Non-pigmented ciliary epithelial cell (primary cell): ENCODE results near the gene GPBP1.
A peak's percentile ranks its signal among the peaks of the same experiment; 100 is the strongest.

Experiments
- DNase-seq: peaks from one replicate; pipeline ENCODE4 v3.0.0-alpha.2; 2010; ENCODE audit warnings: low read depth

GPBP1 gene

DNA sequence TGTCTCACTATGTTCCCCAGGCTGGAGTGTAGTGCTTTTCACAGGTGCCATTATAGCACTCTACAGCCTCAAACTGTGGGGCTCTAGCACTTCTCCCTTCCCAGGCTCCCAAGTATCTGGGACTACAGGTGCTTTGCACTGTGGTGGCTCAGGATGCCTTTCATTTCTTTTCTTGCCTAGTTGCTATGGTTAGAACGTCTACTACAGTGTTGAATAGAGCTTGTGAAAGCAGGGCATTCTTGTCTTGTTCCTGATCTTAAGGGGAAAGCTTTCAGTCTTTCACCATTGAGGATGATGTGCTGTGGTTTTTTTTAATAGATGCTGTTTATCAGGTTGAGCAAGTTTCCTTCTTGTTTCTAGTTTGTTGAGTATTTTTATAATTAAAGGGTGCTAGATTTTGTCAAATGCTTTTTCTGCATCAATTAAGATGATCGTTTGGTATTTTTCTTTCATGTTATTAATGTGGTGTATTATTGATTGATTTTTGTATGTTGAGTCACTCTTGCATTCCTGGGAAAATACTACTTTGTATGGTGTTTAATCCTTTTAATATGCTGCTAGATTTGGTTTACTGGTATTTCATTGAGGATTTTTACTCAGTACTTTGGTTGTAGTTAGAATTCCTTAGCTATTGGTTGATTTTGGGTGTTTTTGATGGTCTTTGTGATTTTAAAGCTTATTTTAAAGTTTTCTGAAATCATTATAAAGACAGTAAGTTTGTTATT, 35.6 kb downstream of the GPBP1 start:
- DNase-seq, result no peak

DNA sequence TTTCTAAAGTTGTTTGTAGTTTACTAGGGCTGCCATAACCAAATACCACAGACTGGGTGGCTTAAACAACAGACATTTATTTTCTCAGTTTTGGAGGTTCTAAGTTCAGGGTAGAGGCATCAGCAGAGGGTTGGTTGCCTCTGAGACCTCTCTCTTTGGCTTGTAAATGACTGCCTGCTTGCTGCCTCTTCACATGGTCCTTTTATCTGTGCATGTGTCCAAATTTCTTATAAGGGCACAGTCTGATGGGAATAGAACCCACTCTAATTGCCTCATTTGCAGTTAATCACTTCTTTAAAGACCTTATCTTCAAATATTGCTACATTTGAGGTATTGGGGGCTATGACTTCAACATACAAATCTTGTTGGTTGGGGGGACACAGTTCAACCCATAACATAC, 36.8 kb downstream of the GPBP1 start:
- DNase-seq, result no peak

DNA sequence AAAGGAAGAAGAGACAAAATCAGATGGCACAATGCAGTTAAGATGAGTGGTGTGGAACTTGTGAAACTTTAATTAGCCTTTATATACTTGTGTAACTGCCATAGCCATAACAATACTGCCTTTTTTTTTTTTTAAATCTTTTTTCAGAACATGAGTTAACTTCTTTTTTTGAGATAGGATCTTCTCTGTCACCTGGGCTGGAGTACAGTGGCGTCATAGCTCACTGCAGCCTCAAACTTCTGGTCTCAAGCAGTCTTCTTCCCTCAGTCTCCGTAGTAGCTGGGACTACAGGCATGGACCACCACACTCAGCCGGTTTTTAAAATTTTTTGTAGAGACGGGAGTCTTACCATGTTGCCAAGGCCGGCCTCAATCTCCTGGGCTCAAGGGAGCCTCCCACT, 37.2 kb downstream of the GPBP1 start:
- DNase-seq, result no peak

DNA sequence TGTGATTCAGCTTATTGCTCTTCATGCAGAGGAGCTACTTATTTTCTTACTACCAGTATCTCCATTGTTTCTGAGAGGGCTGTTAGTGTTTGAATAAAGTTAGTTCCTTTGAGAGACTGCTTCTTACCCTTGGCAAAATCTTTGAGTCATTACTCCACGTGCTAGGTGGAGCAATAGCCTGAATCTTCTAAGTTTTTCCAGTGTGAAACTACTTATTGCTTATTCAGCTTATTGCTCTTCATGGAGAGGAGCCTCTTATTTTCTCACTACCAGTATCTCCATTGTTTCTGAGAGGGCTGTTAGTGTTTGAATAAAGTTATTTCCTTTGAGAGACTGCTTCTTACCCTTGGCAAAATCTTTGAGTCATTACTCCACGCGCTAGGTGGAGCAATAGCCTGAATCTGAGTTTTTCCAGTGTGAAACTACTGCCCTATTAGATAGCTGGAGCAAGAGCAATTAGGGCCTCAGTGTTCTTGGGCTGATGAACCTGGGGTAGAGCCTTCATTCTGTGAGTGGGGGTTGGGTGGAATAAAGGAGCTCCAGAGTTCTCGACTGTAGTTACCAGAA, 41.9 kb downstream of the GPBP1 start:
- DNase-seq, result no peak

DNA sequence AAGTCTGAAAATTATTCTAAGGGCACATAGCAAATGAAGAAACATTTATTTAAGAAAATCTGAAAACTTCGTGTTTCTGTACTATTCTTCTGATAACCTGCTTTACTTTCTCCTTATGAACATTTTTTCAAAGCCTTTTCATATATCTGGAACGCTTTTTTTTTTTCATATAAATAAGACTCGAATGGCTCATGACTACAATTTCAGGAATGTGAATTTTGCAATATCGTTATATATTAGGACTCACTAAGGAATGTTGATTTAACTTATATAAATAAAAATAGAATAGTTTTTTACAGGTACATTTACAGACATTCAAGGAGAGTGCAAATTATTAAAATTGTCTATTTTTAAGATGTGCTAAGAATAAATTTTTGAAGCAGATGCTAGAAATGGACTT, 42.9 kb downstream of the GPBP1 start:
- DNase-seq, result peak; percentile 38

DNA sequence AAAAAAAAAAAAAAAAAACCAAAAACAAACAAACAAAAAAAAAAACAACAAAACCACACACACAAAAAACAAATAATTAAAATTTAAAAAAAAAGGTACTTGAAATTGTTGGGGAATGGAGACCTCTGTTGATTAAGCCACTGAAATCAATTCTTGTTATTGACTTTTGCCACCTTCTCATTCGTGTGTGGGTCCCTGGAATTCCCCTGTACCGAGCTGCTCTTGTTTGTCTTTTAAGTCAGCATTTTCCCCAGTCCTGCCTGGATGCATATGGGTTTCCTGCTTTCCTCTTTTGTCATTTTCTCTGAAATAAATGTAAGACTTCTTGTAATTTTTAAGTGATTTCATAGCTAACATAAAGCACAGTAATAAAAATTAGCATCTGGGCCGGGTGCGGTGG, 45.5 kb downstream of the GPBP1 start:
- DNase-seq, result no peak

DNA sequence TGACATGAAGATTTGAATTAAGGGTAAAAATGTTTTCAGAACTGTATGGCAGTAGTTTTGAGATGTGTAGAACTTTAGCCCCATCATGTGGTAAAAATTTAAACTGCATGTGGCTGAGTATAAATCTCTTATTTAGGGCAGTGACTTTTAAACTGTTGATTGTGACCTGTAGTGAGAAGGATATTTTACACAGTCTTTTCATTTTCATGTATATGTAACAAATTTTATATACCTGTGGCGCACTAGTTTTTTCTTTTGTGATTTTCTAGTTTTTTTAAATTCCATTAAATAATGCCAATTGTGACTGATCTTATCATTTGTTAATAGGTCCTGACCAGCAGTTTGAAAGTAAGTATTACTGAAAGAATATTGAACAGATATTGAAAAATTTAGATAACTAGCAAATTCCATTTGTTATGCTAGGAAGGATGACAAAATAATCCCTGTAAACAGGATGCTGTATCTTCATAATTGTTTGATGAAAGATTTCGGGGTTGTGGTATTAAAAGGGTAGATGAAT, 47.2 kb downstream of the GPBP1 start:
- no peak for DNase-seq

DNA sequence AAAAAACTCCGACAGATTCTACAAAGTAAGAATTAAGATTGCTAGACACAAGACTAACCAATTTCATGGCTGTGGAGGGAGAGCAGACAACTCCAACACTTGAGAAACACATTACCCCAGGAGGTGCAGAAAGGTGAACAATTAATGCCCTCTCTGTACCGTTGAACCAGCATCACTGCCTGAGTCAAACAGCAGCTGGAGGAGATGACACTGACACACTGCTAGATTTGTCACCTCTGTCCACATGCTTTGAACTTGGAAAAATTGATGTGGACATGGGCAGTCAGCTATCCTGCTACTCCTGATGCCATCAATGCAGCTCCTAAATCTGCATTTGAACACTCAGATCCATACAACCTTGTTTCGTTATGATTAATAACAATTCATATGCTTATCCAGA, 51.7 kb downstream of the GPBP1 start:
- DNase-seq, result no peak

DNA sequence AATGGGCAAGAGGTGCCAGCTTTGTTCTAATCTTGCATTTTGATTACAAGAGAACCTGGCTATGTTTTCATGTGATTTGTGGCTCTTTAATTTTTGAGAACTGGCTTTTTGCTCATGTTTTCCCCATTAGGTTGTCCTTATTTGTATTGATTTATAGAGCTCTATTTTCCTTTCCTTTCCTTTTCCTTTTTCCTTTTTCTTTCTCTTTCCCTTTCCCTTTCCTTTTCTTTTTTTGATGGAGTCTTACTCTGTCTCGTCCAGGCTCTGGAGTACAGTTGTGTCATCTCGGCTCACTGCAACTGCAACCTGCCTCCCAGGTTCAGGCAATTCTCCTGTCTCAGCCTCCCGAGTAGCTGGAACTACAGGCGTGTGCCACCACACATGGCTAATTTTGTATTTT, 55.5 kb downstream of the GPBP1 start:
- no peak for DNase-seq

DNA sequence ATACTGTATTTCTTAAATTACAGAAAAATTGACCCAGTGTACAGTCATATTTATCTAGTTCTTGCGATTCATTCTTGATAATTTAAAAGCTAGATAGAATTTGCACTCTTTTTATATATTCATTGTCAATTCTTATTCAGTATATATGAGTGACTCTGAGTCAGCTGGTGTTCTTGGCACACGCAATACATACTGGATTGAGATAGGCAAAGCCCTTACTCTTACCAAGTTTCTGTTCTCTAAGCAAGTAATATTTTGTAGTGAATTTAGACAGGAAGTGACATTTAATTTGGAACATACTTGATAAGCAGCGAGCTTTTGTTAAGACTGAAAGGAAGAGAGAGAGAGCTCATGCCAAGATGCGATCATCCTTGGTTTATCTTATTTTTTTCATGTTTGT, 57.7 kb downstream of the GPBP1 start:
- no peak for DNase-seq

DNA sequence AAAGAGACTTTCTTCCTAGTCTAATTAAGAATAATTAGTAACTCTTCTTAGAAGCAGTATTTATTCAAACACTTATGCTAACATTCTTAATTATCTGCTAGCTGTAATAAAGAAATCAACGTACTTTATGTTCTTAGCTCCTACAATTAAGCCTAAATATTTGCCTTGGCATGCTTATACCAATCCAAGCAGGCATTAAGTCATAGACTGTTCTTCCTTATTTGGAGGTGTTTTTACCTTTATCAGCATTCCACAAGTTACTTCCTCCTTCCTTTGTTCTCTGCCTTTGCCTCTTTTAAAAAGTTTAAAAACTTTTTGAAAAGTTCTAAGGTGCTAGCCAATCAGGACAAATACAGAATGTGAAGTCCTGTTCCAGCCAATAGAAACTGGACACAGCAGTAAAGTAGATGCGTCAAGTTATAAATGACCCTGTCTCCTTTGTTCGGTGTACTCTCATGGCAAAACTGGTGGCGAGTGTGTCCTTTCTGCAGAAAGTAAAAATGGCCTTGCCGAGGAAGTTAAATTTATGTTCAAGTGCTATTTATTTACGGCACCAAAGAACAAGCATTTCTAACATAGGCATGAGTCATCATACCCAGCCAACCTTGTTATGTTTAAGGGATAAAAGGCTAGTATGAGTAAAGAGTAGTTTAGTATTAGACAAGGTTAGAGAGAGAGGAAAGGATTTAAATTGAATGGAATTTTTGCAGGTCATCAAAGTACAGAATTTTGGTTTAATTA, 58.6 kb downstream of the GPBP1 start:
- DNase-seq, result no peak

DNA sequence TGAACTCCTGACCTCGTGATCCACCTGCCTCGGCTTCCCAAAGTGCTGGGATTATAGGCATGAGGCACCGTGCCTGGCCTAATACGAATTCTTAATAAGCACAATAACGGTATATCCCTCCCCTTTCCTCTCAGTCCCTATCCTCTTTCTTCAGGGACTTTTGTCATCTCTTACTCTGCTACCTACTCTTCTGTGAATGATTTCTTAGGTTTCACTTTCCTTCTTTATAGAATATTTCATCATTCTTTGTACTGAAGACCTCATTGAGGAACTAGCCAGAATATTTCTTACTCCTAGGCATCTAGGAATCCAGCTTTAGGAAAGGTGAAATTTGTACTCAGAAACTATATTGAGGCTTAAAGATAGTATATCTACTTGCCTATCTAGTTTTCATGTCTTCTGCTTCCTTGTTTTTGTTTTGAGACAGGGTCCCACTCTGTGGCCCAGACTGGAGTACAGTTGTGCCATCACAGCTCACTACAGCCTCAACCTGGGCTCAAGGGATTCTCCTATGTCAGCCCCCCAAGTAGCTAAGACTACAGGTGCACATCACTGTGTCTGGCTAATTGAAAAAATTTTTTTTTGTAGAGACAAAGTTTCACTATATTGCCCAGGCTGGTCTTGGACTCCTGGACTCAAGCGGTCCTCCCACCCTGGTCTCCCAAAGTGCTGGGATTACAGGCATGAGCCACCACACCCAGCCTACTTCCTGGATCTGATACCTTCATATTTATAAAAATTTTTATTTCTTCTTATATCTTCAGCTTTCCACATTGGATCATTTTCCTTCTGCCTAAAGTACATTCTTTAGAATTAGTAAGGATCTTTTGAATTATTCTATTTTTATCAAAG, 69.7 kb downstream of the GPBP1 start:
- no peak for DNase-seq

DNA sequence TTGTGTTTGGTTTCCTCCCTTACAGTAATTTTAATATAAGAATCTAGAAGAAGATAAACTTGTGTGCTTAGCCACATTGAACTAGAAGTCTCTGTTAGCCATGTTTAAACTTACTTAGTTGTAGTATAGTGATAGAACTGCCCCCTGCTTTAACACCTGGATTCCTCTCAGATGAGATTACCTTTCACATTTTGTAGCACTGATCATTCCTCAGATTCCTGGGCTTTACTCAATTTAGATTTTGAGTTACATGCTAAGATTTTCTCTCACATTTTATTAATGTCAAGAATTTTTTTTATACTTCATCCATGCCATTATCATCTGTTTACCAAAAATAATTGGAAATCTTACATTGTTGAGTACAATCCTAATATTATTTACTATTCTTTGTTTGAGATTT, 70.5 kb downstream of the GPBP1 start:
- no peak for DNase-seq

DNA sequence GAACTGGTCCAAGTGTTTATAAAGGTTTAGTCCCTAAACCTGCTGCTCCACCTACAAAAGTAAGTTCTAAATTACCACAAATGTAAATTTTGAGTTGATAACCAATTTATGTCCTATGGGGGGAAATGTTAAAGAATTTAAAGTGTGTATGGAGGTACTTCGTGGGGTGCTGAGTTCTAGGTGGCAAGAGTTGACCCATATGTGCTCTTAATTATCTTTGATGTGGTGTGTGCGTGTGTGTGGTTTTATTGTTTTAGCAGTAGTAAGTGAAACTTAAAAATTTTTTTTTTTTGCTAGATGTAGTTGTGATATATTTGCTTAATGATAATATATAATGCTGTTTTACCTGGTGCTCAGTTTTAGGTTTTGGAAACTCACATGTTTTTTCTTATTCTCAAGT, 72.6 kb downstream of the GPBP1 start:
- no peak for DNase-seq

DNA sequence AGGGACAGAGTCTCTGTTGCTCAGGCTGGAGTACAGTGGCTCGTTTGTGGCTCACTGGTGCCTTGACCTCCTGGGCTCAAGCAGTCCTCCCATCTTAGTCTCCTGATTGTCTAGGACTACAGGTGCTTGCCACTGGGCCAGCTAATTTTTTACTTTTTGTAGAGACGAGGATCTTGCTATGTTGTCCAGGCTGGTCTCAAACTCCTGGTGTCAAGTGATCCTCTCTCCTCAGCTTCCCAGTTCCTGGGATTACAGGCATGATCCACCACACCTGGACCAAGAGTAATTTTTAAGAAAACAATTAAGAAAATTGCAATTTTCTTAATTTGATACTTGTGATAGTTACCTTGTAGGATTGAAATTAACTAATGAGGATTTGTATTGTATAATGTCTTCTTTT, 73.9 kb downstream of the GPBP1 start:
- DNase-seq, result no peak

DNA sequence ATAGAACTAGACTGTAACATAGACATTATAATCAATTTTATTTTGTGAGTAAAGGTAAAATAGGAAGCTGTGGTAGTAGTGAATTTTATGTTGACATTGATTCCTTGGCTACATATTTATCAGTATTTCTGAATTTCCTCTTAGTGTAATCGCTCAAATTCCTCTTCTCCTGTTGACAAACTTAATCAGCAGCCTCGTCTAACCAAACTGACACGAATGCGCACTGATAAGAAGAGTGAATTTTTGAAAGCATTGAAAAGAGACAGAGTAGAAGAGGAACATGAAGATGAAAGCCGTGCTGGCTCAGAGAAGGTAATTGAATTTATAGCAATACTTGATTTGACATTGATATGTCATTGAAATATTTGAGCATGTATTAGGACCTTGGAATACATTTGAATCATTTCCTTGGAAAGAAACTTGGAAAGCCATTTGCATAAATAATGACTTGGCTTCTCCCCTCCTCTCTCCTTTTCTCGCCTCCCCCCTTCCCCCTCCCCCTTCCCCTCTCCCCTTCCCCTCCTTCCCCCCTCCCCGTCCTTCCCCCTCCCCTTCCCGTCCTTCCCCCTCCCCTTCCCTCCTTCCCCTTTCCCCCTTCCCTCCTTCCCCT, 75.5 kb downstream of the GPBP1 start:
- no peak for DNase-seq

DNA sequence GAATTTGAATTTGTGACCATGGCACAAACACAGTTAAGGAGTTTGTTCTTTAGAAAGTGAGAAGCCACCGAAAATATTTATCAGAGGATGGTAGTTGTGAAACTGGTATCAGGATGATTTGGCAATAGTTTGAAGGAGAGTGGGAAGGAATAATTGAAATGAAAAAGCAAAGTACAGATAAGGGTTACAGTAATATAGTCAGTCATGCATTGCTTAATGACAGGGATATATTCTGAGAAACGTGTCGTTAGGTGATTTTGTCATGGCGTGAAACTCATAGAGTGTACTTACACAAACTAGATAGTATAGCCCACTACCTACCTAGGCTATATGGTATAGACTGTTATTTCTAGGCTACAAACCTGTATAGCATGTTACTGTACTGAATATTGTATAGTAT, 84.2 kb downstream of the GPBP1 start:
- DNase-seq, result no peak

DNA sequence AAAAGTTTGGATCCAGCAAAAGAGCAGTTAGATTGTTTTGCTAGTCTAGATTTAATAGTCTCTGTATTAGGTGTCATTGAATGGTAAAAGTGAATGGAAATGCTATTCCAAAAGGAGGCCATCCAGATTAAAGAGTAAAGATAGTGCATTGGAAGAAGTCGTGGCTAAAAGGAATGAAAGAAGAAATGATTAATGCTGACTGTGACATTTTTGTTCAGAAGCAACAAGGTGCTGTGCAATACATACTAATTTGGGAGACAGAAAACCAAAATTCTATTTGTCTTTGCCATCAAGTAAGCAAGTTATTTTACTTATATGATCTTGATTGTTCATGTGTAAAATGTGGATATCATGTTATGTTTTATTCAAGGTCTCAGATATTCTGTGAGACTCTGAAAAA, 85.1 kb downstream of the GPBP1 start:
- DNase-seq, result no peak

DNA sequence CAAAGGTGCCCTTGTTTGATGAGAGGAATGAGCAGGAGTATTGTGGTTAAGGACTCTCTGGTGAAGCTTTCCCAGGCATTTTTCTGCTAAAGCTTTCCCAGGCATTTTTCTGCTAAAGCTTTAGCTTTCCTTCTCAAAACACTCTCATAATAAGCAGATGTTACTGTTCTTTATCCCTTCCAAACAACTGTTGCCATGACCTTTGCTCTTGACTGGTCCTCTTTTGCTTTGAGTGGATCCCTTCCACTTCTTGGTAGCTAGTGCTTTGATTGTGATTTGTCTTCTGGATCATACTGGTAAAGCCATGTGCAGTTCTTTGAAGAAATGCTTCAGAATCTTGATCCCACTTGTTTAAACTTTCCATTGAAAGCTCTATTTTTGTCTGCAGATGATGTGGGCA, 85.8 kb downstream of the GPBP1 start:
- DNase-seq, result no peak

DNA sequence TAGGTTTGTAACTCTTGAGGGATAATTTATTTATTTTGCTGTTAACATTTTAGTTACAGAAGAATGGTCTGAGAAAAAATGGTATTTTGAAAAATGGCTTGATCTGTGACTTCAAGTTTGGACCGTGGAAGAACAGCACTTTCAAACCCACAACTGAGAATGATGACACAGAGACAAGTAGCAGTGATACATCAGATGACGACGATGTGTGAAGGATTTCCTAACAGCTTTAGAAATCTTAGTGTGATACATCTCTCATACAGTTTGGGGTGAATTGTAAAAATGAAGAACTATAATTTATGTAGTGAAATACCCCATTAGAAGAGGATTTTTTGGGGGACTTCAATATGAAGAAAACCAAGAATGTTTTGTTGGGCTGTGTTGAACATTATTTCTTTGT, 88.7 kb downstream of the GPBP1 start:
- DNase-seq, result no peak

DNA sequence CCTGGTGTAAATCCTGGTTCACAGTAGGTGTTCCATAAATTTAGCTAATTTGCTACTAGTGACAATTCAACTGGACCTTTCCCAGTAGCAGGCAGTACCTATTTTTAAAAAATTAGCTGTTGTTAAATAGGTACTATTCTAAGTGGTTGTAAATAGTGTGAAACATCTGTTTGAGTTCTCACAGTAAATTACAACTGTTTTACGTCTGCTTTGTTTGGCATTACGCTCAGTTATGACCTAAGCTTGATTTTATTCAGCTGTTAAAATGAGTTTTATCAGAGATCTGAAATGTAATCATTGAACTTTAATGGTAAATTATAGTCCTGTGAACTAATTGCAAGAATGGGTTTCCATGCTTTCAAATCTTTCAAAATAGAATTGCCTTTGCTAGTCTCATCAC, 93.9 kb downstream of the GPBP1 start:
- no peak for DNase-seq

DNA sequence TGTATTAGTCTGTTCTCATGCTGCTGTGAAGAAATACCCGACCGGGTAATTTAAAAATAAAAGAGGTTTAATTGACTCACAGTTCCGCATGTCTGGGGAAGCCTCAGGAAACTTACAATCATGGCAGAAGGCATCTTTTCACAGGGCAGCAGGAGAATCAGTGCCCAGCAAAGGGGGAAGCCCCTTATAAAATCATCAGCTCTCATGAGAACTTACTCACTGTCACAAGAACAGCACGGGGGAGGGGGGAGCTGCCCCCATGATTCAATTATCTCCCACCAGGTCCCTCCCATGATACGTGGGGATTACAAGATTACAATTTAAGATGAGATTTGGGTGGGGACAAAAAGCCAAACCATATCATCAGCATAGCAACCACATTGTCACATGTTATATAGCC, 102.5 kb downstream of the GPBP1 start:
- no peak for DNase-seq
